HG03460 (cell line): ENCODE measurements around the gene CSNK2A2.

Source experiments
- ATAC-seq: cut with Tn5 transposase; IDR thresholded peaks from one replicate; pipeline ENCODE4 v1.9.1; 2021; ENCODE audit not compliant: unreplicated experiment

Gene CSNK2A2

GRCh38 chr16:58200004-58200797 lies 2.3 kb upstream of the CSNK2A2 start:
- ATAC-seq: no peak

GRCh38 chr16:58198803-58199411 lies 1.0 kb upstream of the CSNK2A2 start:
- no peak for ATAC-seq

- peak; percentile 22 for ATAC-seq
Measured at GRCh38 chr16:58197314-58198012, 443 bp downstream of the CSNK2A2 start.

GRCh38 chr16:58196898-58197313 lies 1.0 kb downstream of the CSNK2A2 start:
- ATAC-seq: peak; percentile 8

- ATAC-seq: no peak
Measured at GRCh38 chr16:58195771-58196170, 2.1 kb downstream of the CSNK2A2 start.

GRCh38 chr16:58195344-58195743 lies 2.6 kb downstream of the CSNK2A2 start:
- no peak for ATAC-seq

- no peak for ATAC-seq
Measured at GRCh38 chr16:58194790-58195189, 3.1 kb downstream of the CSNK2A2 start.

- ATAC-seq: no peak
Measured at GRCh38 chr16:58187665-58188421, 10.1 kb downstream of the CSNK2A2 start.

- no peak for ATAC-seq
Measured at GRCh38 chr16:58187092-58187491, 10.8 kb downstream of the CSNK2A2 start.

GRCh38 chr16:58186176-58186944 lies 11.5 kb downstream of the CSNK2A2 start:
- ATAC-seq: no peak

GRCh38 chr16:58177353-58177710 lies 20.6 kb downstream of the CSNK2A2 start:
- ATAC-seq: no peak

GRCh38 chr16:58176608-58177352 lies 21.1 kb downstream of the CSNK2A2 start:
- no peak for ATAC-seq

- ATAC-seq: no peak
Measured at GRCh38 chr16:58170223-58170622, 27.7 kb downstream of the CSNK2A2 start.

- no peak for ATAC-seq
Measured at GRCh38 chr16:58160855-58161254, 37.1 kb downstream of the CSNK2A2 start.

- ATAC-seq: no peak
Measured at GRCh38 chr16:58158725-58159124, 39.2 kb downstream of the CSNK2A2 start.

- no peak for ATAC-seq
Measured at GRCh38 chr16:58157951-58158540, 39.9 kb downstream of the CSNK2A2 start.

- ATAC-seq: no peak
Measured at GRCh38 chr16:58157239-58157638, 40.7 kb downstream of the CSNK2A2 start.

- ATAC-seq: no peak
Measured at GRCh38 chr16:58155839-58156238, 42.1 kb downstream of the CSNK2A2 start.

GRCh38 chr16:58154345-58154744 lies 43.6 kb downstream of the CSNK2A2 start:
- no peak for ATAC-seq
